GM19452 (cell line): ENCODE data around the gene CAPRIN1.

Source experiments
- ATAC-seq: cut with Tn5 transposase; IDR thresholded peaks from one replicate; pipeline ENCODE4 v1.9.1; 2021; ENCODE audit not compliant: unreplicated experiment

Gene CAPRIN1

GRCh38 chr11:34139346-34139745 lies 87.8 kb downstream of the CAPRIN1 start:
- no peak for ATAC-seq

DNA sequence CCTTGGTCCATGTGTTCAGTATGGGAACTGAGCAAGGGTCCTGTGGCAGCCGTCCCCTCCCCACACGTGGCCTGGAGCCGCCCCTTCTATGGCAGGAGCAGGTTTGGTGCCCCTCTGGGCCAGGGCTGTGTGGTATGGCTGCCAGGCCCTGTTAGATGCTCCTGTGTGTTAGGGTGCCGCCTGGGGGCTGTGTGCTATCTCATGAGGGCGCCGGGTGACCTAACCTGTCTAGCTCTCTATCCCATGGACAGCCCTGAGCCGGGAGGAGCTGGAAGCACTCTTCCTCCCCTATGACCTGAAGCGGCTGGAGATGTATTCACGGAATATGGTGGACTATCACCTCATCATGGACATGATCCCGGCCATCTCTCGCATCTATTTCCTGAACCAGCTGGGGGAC lies 88.6 kb downstream of the CAPRIN1 start:
- no peak for ATAC-seq

GRCh38 chr11:34143048-34143447 lies 91.5 kb downstream of the CAPRIN1 start:
- ATAC-seq: no peak

- no peak for ATAC-seq
Measured at GRCh38 chr11:34145073-34145472, 93.5 kb downstream of the CAPRIN1 start.

DNA sequence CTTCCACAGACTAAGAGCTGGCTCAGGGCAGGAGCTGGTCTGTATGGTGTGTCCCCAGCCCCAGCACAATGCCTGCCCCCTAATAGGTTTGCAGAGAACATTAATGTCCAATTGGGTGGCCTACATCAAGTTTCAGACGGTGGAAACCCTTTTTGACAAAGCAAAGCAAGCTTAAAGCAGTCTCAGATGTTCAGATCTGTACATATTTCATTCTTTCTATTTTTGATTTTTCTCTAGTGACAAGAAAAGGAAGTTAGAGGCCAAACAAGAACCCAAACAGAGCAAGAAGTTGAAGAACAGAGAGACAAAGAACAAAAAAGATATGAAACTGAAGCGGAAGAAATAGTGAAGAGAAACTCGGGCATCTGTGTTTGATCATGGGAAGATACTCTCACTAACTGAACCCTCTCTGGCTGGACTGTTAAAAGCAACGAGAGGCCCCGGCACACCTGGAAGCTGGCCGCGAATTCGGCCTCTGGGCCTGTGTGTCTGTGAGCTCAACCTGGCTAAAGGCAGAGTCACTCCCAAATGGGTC lies 94.4 kb downstream of the CAPRIN1 start:
- ATAC-seq: no peak

- ATAC-seq: no peak
Measured at GRCh38 chr11:34146411-34146810, 94.9 kb downstream of the CAPRIN1 start.

DNA sequence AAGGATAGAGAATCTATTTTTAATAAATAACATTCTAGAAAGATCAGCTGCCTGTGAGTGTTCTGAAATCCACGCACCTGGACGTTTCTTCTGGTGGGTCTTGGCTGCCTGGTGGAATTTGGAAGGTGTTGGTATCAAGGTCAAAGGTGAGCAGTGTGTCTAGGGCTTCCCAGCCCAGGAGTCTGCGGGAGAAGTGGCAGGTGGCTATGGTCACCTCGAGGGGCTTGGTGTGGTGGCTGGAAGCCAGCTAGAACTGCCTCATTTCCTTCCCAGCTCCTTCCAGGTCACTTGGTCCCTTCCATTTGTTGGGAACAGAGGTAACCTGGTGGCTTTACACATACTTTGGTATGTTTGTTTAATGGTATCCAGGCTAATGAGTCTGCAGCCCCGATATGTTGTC lies 95.3 kb downstream of the CAPRIN1 start:
- ATAC-seq: no peak

GRCh38 chr11:34147581-34147980 lies 96.0 kb downstream of the CAPRIN1 start:
- no peak for ATAC-seq

GRCh38 chr11:34148504-34149165 lies 97.1 kb downstream of the CAPRIN1 start:
- no peak for ATAC-seq

GRCh38 chr11:34149274-34149673 lies 97.7 kb downstream of the CAPRIN1 start:
- no peak for ATAC-seq

DNA sequence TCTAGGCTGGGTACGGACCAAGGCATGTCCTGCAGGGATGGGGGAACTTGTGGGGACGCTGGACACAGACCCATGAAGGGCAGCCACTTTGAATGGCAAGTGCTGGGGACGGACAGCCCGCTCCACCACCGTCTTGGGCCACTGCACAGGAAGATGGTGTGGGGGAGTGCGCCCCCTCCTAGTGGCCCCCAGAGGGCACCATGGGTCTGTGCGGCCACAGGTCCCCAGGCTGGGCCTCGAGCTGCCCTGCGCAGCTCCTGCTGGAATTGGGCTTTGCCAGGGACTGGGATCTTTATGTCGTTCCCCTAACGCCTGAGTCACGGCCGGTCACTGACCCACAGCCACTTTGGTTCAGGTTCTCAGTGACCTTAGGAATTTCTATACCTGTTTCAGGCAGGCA lies 98.3 kb downstream of the CAPRIN1 start:
- ATAC-seq: no peak

DNA sequence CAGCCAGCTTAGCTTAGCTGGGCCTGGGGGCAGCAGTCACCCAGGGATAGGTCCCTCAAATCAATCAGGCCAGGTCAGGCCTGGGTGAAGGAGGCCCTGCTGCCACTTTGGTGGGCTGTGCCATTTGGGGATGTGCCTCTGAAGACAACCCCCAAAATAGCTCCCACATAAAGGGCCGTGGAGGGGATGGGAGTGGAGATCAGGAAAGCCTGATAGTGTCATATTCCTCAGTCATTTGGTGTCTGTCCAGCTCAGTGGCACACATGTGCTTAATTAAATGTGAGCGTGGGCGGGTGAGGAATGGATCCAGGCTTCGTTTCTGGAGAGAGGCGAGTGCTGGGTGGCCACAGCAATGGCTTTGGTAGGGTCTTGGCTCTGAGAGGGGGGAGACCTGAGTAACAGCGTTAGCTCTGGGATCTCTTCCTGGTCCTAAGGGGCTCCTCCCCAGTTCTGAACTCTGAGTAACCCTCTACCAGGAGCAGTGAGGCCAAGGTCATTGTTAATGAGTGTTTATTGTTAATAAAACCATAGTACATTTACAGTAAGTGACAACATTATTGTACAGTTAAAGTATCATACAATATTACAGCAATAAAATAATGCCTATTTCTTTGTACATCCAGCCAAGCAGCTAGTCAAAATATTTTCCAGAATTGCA lies 99.1 kb downstream of the CAPRIN1 start:
- ATAC-seq: no peak
